Endothelial cell of umbilical vein (primary cell): ENCODE data around the gene INPP5F.

Experiments
- CTCF ChIP-seq, 2 donors: IDR thresholded peaks; 1 replicate in 1 of 2; 2 replicates in 1 of 2; pipeline ENCODE4 v1.5.1; 2011; ENCODE audit warnings: low read length in 2 of 2, mild to moderate bottlenecking in 2 of 2, moderate library complexity in 2 of 2, control low read depth in 1 of 2, inconsistent platforms in 1 of 2, low read depth in 1 of 2; ENCODE audit not compliant: insufficient read depth in 1 of 2; ENCODE audit errors: extremely low read depth in 1 of 2
- EZH2 ChIP-seq: IDR thresholded peaks from 2 replicates; pipeline ENCODE4 v1.6.1; 2012; ENCODE audit warnings: borderline replicate concordance, low read depth, mild to moderate bottlenecking, moderate library complexity, low read length, inconsistent platforms; ENCODE audit not compliant: severe bottlenecking
- MAX ChIP-seq: IDR thresholded peaks from 2 replicates; pipeline ENCODE4 v1.6.1; 2011; ENCODE audit not compliant: insufficient read depth, insufficient read length
- MYC ChIP-seq: IDR thresholded peaks from one replicate; pipeline ENCODE4 v1.6.1; 2011; ENCODE audit warnings: mild to moderate bottlenecking, low read depth, low read length
- POLR2A ChIP-seq: IDR thresholded peaks from 2 replicates; pipeline ENCODE4 v1.6.1; 2012; ENCODE audit warnings: low read depth, mild to moderate bottlenecking, control low read depth, low read length
- POLR2AphosphoS5 ChIP-seq: IDR thresholded peaks from 2 replicates; pipeline ENCODE4 v1.6.1; 2012; ENCODE audit warnings: low read depth, mild to moderate bottlenecking, control low read depth, low read length, moderate library complexity; ENCODE audit not compliant: insufficient read depth

- TF ChIP-seq POLR2A (no peak), MAX (no peak), CTCF (IDR thresholded peaks at IDR 0.05; ENCODE audit: extremely low read depth in 1 of 2, insufficient read depth in 1 of 2, low read depth in 1 of 2, low read length in 2 of 2) (no peak), POLR2AphosphoS5 (no peak), EZH2 (no peak), MYC (no peak)
Observed at GRCh38 chr10:119694608-119695007, 31.2 kb upstream of the INPP5F start.
